ENCODE data around the gene PPP1CA.
"Not testable (repeated sequence)": the region's sequence is repeated elsewhere in the genome, so short reads cannot be mapped to it uniquely, and the experiment has no call there.

The PPP1CA gene

GRCh38 chr11:67405196-67405567, 3.5 kb upstream of the PPP1CA start:
- TF ChIP-seq CTCF (IDR thresholded peaks at IDR 0.05; ENCODE audit: control extremely low read depth, extremely low read depth, low read depth, missing control alignments), result no peak
- no peak for DNase-seq (ENCODE audit: extremely low spot score)
- ChIA-PET POLR2A (interaction anchor here (0.5 to 1.5 kb wide), 3 partner anchors 60 to 88 kb away, joined by 3 to 4 read pairs (median 4); no protein-coding TSS in a partner anchor), CTCF (interaction anchor here (0.9 to 42.5 kb wide), 4 partner anchors 13 to 38 kb away, joined by 3 to 1573 read pairs (median 26); partner anchors contain the start of genes CLCF1, POLD4 and RPS6KB2)

- TF ChIP-seq CTCF (IDR thresholded peaks at IDR 0.05; ENCODE audit: control extremely low read depth, extremely low read depth, low read depth, missing control alignments), result no peak
- CTCF ChIA-PET, result interaction anchor here (1.0 to 42.5 kb wide), 6 partner anchors 9 to 64 kb away, joined by 3 to 1573 read pairs (median 19); partner anchors contain the start of genes CLCF1, POLD4, RAD9A and RPS6KB2
- no peak for DNase-seq (ENCODE audit: extremely low spot score)
- POLR2A ChIA-PET, result interaction anchor here (0.5 to 1.5 kb wide), 5 partner anchors 9 to 87 kb away, joined by 3 to 4 read pairs (median 3); no protein-coding TSS in a partner anchor
Measured at GRCh38 chr11:67404515-67405195, 3.0 kb upstream of the PPP1CA start.

- CTCF ChIA-PET, result interaction anchor here (1.0 to 42.5 kb wide), 7 partner anchors 8 to 86 kb away, joined by 3 to 1573 read pairs (median 22); partner anchors contain the start of genes CLCF1, POLD4 and TMEM134
- POLR2A ChIA-PET; DNase-seq (ENCODE audit: extremely low spot score): not testable (repeated sequence)
Measured at GRCh38 chr11:67403085-67403484, 1.4 kb upstream of the PPP1CA start.

GRCh38 chr11:67402192-67402839, 658 bp upstream of the PPP1CA start:
- CTCF ChIA-PET, result interaction anchor here (0.7 to 42.5 kb wide), 27 partner anchors 9 to 213 kb away, joined by 3 to 1573 read pairs (median 6); partner anchors contain the start of genes CLCF1, PITPNM1, POLD4 and PTPRCAP
- POLR2A ChIA-PET, result interaction anchor here (0.5 to 1.7 kb wide), 10 partner anchors 11 to 410 kb away, joined by 3 to 22 read pairs (median 4); partner anchors contain the start of genes POLD4, PTPRCAP and RAD9A
- DNase-seq (ENCODE audit: extremely low spot score), result not testable (repeated sequence)

GRCh38 chr11:67400942-67401494, 640 bp downstream of the PPP1CA start:
- ChIA-PET POLR2A (interaction anchor here (0.5 to 1.7 kb wide), 9 partner anchors 9 to 545 kb away, joined by 3 to 22 read pairs (median 4); partner anchors contain the start of genes POLD4 and RAD9A), CTCF (interaction anchor here (0.7 to 42.5 kb wide), 34 partner anchors 8 to 214 kb away, joined by 3 to 1573 read pairs (median 6); partner anchors contain the start of genes AIP, CDK2AP2, CLCF1 and PITPNM1)
- no peak for TF ChIP-seq CTCF (IDR thresholded peaks at IDR 0.05; ENCODE audit: control extremely low read depth, extremely low read depth, low read depth, missing control alignments)
- no peak for DNase-seq (ENCODE audit: extremely low spot score)

- POLR2A ChIA-PET, result interaction anchor here (1.7 kb wide), 1 partner anchor 9 kb away, joined by 22 read pairs; the partner anchor contains the start of gene RAD9A
- CTCF ChIA-PET, result interaction anchor here (1.2 to 42.5 kb wide), 20 partner anchors 8 to 215 kb away, joined by 3 to 1573 read pairs (median 8); partner anchors contain the start of genes AIP, CDK2AP2, CLCF1 and PITPNM1
- no peak for DNase-seq (ENCODE audit: extremely low spot score)
- TF ChIP-seq CTCF (IDR thresholded peaks at IDR 0.05; ENCODE audit: control extremely low read depth, extremely low read depth, low read depth, missing control alignments), result no peak
Measured at GRCh38 chr11:67400251-67400941, 1.3 kb downstream of the PPP1CA start.

Measured in GM10248 (cell line).